Islet precursor cell (in vitro differentiated cells): ENCODE results near the gene GIT2.
"Not testable (repeated sequence)": the region's sequence is repeated elsewhere in the genome, so short reads cannot be mapped to it uniquely, and the experiment has no call there.

Experiments
- DNase-seq: peaks from one replicate; pipeline ENCODE4 v3.0.0-alpha.2; 2018

GIT2 gene

DNA sequence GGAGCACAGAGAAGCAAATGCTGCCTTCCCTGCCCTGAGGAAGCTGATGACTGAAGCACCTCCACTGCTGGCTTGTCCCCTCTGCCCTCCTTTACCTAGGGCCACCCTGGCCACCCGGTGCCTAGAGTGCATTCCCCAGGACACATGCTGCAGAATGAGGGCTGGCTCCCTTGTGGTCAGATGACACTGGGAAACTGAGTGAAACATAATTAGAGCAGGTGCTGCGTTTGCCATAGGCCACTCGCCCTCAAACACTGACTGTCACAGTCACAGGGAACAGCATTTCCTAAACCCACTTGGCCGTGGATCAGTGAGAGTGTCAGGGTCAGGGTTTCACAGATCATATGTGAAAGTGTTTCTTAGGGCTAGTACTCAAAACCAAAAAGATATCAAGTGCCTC is 80.1 kb downstream of the GIT2 start:
- no peak for DNase-seq

DNA sequence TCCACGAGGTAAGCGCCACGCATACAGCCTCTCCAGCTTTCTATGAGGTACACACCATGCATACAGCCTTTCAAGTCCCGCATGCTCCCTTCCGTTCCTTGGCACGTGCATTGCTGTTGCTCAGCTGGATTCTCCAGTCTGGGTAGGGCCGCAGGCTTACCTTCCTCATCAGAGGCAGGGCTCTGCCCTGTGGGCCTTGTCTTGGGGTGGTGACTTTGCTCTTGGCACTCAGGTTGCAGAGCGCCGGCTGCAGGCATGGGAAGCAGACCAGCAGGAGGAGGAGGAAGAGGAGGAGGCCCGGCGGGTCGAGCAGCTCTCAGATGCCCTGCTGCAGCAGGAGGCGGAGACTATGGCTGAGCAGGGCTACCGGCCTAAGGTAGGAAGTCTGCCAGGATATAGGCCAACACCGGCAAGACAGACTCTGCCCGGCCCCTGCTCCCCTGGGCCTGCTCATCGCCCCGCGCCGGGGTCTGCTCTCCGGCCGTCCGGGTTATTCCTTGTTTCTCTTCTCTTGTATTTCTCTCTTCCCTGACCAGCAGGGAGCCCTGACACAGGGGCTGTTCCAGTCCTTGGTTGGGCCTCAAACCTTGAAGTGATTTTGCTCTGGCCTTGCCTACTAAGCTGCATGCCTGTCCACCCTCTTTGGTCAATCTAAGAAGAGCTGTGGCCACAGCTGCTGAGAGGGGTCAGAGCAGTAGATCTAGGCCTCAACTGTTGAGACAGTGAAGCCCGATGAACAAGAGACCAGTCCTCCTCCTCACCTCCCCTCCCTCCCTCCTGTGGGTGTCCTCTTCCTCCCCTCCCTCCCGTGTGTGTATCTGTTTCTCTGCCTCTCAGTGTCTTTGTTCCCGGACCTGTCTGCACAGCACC is 80.8 kb downstream of the GIT2 start:
- DNase-seq = no peak

DNA sequence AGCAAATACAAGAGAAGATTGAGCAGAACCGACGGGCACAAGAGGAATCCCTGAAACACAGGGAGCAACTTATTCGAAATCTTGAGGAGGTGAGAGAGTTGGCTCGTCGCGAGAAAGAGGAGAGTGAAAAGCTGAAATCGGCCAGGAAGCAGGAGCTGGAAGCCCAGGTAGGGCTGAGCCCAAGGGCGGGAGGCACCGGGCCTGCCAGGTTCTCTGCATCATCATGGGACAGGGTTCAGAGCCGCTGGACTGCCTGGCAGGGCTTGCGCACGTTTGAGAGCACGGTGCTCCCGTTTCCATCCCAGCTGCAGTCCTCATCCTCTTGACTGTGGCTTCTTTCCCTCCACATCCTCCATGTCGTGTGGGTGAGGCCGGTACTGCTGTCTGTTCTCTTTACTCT is 81.7 kb downstream of the GIT2 start:
- no peak for DNase-seq

DNA sequence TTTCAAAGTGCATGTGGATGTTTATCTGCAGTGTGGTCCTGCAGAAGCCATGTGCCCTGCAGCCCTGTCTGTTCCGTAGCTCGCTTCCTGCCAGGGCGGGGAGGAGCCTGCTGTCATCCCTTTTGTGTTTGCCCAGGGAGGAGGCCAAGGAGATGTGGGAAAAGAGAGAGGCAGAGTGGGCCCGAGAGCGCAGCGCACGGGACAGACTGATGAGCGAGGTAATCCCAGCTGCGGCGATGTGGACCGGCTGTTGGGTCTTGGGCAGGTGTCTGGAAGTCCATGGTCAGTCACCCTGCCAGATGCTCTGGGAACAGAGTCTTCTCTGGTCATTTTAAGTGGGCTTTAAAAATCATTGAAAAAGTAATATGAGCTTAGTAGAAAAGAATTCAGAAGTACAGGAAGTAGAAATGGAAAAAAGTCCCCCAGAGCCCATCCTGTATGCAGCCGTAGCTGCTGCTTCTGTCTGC is 83.3 kb downstream of the GIT2 start:
- no peak for DNase-seq

DNA sequence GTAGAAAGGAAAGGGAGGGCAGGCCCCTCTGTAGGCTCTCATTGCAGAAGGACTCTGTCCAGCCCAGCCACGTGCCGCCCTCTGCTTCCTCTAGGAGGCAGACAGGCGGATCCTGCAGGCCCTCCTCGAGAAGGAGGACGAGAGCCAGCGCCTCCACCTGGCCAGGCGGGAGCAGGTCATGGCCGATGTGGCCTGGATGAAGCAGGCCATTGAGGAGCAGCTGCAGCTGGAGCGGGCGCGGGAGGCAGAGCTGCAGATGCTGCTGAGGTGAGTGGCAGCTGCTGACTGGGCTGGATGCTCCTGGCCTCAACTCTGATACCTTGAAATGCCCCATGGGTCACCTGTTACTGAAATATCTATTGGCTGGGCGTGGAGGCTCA is 85.2 kb downstream of the GIT2 start:
- peak; percentile 95 for DNase-seq

DNA sequence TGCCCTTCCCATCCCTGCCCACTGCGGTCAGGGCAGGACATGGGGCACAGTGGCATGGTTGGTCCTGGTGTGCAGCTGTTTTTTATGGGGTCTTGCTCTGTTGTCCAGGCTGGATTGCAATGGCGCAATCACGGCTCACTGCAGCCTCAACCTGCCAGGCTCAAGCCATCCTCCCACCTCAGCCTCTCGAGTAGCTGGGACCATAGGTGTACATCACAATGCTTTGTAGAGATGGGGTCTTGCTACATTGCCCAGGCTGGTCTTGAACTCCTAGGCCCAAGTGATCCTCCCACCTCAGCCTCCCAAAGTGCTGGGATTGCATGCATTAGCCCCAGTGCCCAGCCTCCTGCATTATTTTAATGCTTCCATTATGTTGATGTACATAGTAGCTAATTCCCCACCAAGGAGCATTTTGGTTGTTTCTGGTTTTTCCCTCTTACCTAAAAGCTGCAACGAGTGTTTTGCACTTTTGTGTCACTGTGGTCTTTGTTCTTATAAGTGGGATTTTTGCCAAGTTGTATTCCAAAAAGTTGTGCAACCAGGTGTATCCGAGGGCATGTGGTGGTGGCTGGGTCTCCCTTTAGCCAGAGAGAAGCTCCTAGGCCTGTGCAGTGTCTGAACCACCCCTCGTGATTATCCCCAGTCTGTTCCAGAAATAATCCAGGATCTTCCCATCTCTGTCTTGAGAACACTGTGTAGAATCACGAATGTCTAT is 85.8 kb downstream of the GIT2 start:
- DNase-seq = no peak

DNA sequence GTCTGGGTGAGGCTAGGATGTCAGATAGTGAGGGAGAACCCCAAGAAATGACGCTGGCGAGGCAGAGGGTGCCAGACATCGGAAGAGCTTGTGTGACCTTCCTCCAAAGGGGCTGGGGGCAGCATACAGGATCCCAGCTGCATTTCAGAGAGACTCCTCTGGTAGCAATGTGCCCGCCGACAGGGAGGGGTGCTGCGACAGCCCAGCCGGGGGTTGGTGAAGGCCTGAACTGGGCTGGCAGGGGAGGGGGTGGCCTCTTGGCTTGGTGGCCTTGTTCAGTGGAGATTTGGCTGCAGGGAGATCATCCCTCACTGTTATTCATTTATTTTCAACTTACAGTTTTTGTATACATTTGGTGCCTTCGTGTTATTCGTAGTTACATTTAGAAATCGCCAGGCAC is 90.9 kb downstream of the GIT2 start:
- DNase-seq = peak; percentile 45

DNA sequence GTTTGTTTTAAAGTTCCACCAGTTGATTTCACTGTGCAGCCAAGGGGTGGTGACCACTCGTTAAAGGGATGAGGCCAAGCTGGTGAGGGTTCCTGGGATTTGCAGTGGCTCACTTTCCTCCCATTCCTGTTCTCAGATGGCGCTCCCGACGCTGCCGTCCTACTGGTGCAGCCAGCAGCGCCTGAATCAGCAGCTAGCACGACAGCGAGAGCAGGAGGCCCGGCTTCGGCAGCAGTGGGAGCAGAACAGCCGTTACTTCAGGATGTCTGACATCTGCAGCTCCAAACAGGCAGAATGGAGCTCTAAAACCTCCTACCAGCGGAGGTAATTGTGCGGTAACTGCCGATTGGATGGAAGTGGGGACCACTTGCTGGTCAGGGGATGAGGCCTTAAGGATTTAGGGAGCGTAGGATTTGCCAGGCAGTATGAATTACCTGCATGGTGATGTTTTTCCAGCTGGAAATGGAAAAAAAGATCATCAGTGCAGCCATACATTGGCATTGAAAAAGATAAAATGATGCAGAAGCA is 93.2 kb downstream of the GIT2 start:
- DNase-seq = peak; percentile 43

DNA sequence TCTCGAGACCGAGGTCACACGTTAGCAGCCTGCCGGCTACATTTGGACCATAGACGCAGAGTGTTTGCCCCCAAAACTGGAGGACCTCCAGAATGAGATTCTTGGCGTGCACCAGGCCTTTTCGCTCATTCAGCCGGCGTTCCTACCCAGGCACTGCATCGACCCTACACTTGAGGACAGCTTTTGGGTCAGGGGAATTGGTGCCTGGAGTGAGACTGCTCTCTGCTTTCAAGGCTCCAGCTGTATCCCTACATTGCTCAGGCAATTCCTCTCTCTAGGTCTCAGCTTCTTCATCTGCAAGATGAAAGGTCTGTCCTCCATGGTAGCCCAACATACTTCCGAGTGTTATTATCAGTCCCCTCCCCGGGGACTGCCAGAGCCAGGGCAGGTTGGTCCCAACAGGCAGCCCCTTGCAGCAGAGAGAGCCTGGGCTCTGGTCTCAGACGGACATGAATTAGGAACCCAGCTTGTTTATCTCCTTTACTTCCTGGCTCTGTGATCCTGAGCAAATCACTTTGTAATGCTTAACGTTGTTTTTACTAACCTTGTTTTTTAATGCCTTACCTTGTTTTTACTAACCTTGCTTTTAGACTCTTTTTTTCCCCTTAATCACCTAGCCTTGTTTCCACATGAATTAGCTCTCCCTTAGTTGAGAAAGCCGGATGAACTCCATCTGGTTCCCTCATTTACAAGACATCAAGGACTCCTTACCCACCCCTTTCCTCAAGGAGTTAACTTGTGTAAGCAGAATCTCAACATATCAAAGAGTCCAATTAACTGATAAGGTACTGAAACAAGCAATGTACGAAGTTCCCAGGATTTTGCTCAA is 95.2 kb downstream of the GIT2 start:
- peak; percentile 73 for DNase-seq

DNA sequence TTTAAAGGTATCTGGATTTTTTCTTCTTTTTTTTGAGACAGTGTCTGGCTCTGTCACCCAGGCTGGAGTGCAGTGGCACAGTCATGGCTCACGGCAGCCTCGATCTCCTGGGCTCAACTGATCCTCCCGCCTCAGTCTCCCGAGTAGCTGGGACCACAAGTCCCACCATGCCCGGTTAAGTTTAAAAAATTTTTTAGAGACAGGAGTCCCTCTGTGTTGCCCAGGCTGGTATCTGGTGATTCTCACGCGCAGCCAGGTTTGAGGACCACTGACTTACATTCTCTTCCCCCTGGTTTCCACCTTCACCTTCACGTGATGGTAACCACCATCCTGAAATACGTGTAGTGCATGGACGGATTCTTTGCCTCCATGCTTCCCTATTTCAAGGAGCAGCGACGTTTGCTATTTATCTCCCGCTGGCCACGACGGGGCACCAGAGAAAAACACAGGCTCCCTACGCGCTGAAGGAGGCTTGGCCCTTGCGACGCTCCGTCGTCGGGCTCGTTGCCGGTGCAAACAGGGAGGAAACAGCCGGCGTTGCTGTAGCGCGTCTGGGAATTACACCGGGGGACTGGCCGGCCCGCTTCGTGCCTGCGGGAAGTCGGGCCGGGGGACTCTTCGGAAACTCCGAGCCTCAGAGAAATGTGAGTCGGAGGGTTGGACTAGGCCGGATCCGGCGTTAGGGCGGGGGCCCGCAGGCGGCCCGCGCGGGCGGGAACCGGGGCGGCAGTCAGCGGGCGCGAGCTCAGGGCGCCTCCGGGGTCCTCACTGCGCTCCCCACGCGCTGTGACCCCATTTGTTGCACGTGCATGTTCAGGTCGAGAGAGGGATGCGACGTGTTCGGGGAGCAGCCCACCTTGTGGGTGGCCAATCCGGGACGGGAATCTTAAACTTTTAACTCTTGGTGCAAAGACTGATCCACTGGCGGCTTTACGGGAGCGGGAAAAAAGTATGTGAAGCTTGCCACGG is 96.1 kb downstream of the GIT2 start, which contains the start of gene TCHP:
Gene TCHP, plus strand, starts transcription at position 492 of the 969 bp plus-strand sequence. CDS start 2,753 bp downstream, outside the sequence.
- DNase-seq = peak; percentile 95

DNA sequence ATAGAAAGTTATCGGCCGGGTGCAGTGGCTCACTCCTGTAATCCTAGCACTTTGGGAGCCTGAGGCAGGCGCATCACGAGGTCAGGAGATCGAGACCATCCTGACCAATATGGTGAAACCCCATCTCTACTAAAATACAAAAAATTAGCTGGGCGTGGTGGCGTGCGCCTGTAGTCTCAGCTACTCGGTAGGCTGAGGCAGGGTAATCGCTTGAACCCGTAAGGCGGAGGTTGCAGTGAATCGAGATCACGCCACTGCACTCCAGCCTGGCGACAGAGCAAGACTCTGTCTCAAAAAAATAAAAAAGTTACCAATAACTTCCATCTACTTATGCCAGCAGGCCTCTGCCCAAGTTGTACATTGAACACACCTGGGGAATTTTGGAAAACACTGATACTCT is 96.8 kb downstream of the GIT2 start:
- DNase-seq = not testable (repeated sequence)

DNA sequence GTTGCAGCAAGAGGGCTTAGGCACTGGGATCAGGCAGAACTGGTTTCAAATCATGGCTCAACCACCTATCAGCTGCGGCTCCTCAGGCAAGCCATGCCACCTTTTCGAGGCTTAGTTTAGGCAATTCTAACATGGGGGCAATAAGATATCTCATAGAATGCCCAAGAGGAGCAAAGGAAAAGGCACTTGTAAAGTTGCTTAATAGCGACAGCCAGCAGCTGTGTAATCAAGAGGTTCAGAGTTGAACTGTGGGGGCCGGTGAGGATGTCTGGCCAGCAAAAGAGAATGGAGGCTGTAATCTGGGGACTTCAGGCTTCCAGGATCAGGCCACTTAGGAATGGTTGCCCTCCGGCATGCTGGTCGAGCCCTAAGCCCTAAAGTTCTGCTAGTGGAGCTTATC is 99.1 kb downstream of the GIT2 start:
- DNase-seq = peak; percentile 40

DNA sequence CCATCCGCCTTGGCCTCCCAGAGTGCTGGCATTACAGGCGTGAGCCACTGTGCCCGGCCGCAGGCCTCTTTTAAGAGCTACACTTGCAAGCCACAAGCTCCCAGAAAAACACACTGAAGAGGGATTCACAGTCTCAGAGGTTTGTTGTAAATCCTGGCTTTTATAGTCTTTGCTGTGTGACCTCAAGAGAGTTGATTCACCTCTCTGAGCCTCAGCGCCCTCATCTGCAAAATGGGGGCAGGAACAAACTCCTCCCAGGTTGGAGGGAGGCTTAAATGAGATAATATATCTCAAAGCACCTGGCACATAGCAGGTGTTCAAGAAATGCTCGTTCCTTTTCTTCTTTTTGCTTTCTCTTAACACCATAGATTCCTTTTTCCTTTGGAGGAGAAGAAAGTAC is 100.0 kb downstream of the GIT2 start:
- no peak for DNase-seq

DNA sequence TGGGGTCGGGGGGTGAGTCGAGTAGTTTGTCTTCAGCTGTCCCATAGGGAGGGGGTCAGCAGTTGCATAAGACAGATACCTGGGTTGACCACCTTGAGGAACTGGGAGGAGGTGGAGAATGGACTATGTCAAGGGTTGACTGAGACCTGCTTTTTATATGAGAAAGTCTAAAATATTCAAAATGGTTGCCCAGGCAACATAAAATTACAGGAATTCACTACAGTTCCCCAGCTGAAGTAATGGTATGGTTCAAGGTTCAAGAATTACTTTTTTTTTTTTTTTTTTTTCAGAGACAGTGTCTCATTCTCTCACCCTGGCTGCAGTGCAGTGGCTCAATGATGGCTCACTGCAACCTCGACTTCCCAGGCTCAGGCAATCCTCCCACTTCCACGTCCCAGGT is 101.2 kb downstream of the GIT2 start:
- no peak for DNase-seq

DNA sequence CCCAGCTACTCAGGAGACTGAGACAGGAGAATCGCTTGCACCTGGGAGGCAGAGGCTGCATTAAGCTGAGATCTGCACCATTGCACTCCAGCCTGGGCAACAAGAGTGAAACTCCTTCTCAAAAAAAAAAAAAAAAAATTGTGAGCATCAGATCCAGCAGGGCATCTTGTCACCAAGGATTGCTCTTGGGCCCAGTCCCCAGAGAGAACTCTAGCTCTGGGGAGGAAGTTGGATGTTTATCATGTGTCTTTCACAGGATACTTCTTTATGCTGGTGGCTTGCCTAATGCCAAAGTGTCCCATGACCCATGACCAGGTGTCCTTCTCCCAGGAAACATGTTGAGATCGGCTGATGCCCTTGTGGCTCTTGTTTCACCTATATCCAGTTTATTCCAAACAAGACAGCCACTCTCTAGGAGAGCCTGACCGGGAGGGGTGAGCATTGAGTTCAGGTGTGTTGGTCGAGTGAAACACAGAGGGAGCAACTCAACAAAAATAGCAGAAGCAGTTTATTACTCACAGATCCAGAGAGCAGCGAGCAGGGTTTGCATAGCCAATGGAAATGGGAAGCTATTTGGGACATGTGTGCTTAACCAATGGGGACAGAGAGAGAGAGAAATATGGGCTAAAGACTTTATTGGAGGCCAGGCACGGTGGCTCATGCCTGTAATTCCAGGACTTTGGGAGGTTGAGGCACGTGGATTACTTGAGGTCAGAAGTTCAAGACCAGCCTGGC is 102.7 kb downstream of the GIT2 start:
- DNase-seq = peak; percentile 44

DNA sequence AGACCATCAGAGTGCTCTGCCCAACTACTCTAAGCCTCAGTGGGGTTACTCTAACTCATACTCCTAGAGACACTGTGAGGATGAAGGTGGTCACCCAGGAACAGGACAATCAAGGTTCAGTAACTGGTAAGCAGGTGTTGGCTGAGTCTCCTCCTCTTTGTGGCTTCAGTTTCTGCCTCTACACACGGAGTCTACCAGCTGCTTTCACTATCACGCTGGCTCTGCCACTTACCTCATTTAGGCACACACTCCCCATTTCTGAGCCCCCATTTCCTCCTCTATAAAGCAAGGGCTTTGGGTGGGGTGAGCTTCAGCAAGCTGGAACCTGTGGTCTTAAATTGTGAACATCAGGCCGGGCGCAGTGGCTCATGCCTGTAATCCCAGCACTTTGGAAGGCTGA is 103.4 kb downstream of the GIT2 start:
- DNase-seq = no peak

DNA sequence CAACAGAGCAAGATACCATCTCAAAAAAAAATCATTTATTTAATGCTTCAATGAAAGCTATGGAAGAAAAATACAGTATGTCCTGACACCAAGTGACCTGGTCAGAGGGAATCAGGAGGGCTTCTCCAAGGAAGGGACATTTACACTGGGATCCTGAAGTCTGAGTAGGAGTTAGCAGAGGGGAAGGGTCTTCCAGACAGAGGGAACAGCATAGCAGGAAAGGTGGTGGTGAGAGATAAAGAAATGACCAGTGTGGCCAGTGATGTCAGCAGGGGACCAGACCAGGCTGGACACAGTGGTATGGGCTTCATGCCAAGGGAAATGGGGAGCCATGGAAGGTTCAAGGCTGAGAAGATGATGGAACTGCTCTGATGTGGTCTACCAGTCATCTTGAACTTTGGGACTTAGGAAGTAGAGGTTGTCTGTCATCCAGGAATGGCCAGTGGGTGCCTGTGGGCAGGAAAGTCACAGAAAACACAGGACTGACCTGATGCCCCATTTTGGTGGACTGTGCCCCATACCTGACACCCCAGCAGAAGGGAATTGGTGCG is 103.9 kb downstream of the GIT2 start:
- DNase-seq = peak; percentile 49

DNA sequence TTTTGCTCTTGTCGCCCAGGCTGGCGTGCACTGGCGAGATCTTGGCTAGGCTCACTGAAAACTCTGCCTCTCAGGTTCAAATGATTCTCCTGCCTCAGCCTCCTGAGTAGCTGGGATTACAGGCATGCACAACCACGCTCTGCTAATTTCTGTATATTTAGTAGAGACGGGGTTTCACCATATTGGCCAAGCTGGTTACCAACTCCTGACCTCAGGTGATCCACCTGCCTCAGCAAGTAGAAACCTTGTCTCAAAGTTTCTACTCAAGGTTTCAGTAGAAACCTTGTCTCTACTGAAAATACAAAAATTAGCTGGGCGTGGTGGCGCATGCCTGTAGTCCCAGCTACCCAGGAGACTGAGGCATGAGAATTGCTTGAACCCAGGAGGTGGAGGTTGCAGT is 104.4 kb downstream of the GIT2 start:
- DNase-seq = not testable (repeated sequence)

DNA sequence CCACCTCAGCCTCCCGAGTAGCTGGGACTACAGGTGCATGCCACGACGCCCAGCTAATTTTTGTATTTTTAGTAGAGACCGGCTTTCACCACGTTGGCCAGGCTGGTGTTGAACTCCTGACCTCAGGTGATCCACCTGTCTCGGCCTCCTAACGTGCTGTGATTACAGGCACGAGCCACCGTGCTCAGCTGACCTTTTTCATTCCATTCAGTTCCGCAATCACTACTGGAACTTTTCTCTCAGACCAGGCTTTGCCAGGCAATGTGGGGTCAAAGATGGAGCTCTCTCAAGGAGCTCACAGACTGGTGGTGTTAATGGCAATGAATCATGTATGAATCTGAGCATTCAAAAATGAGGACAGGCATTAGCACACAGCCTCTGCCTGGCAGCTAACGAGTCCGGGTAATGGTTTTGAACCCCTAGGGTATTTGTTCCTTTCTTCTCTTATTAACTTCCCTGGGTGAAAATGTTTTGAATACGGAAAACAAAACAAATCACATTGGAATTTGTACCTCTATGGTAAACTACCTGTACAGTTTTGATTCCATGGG is 105.5 kb downstream of the GIT2 start:
- DNase-seq = peak; percentile 49
